Fibroblast of pulmonary artery (primary cell): ENCODE data around the gene ST8SIA2.

ENCODE experiments used
- DNase-seq: peaks from one replicate; pipeline ENCODE4 v3.0.0-alpha.2; 2010; ENCODE audit warnings: low read depth
- H3K4me3 ChIP-seq: replicated peaks from 2 replicates; pipeline ENCODE4 v1.5.1; 2011; ENCODE audit warnings: low read depth, mild to moderate bottlenecking, control low read depth, low read length, moderate library complexity
- TF ChIP-seq, protein P1 (sequence below): IDR thresholded peaks from 2 replicates; pipeline ENCODE4 v1.5.1; 2011; ENCODE audit warnings: mild to moderate bottlenecking, control low read depth, low read length, inconsistent platforms; ENCODE audit errors: missing control alignments

The ST8SIA2 gene

DNA sequence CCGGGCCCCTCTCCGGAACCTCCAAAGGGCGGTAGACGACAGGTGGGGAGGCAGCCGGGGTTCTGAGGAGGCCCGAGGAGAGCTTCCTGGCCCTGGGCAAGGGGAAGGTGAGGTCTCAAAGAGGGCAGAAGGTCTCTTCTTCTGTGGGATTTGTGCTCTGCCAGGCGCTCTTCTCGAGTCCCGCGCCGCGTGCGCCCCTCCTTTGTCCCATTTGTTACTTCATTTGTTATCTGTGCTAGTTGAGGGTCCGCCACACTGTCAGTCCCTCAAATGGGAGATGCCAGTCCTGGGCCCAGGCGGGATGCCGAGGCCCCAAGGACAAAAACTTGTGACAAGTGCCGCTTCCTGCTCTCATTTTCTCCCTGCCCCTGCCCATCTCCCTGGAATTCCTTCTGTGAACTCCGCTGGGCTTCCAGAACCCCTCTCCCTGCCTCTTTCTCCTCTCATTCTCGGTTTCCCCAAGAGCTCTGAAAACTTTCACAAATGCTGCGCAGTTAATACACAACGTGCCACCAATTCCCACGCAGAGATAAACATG lies 1.5 kb downstream of the ST8SIA2 start:
- H3K4me3 ChIP-seq = no peak overlapping the region
- DNase-seq = no peak
- TF ChIP-seq, protein P1, sequence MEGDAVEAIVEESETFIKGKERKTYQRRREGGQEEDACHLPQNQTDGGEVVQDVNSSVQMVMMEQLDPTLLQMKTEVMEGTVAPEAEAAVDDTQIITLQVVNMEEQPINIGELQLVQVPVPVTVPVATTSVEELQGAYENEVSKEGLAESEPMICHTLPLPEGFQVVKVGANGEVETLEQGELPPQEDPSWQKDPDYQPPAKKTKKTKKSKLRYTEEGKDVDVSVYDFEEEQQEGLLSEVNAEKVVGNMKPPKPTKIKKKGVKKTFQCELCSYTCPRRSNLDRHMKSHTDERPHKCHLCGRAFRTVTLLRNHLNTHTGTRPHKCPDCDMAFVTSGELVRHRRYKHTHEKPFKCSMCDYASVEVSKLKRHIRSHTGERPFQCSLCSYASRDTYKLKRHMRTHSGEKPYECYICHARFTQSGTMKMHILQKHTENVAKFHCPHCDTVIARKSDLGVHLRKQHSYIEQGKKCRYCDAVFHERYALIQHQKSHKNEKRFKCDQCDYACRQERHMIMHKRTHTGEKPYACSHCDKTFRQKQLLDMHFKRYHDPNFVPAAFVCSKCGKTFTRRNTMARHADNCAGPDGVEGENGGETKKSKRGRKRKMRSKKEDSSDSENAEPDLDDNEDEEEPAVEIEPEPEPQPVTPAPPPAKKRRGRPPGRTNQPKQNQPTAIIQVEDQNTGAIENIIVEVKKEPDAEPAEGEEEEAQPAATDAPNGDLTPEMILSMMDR = no peak

- no peak for DNase-seq
- TF ChIP-seq, protein P1 = no peak
- no peak overlapping the region for H3K4me3 ChIP-seq
Measured at GRCh38 chr15:92399271-92399950, 5.7 kb downstream of the ST8SIA2 start.

DNA sequence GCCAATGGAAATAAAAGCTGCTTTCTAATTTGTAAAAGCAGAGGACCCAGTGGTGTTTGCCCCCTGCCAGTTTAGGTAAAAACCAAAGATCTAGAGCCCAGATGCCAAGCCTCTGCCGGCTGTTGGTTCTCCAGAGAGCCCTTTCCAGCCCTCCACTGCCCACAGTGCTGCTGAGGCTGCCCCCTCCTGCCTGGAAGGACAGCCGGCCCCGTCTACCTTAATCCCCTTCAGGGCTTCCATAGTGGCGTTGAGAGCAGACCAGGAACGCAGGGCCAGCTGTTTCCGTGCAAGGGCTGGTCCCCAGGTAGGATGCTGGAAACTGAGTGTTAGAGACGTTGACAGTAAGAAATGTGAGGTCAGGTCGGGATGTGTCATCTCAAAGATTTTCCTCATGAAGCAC lies 6.9 kb downstream of the ST8SIA2 start:
- TF ChIP-seq, protein P1 = no peak
- DNase-seq = no peak
- H3K4me3 ChIP-seq = no peak overlapping the region

GRCh38 chr15:92400980-92401787 lies 7.5 kb downstream of the ST8SIA2 start:
- TF ChIP-seq, protein P1 = no peak
- H3K4me3 ChIP-seq = no peak overlapping the region
- no peak for DNase-seq

GRCh38 chr15:92402751-92403150 lies 9.1 kb downstream of the ST8SIA2 start:
- no peak for DNase-seq
- H3K4me3 ChIP-seq = no peak overlapping the region
- TF ChIP-seq, protein P1 = no peak

DNA sequence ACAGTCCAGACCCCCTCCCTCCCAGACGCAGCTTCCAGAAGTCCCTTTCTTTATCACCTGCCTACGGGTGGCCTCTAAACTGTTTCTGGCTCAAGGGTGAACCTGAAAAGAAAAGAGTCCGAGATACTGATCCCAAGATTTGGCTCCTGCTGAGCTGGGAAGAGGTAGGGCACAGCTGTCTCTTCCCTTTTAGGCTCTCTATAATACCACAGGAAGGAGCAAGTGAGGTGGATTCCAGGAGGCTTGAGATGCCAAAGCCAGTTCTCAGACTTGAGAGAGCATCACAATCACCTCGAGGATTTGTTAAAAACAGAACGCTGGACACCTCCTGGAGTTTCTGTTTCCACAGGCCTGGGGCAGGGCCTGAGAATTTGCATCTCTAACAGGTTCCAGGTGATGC lies 12.3 kb downstream of the ST8SIA2 start:
- no peak overlapping the region for H3K4me3 ChIP-seq
- DNase-seq = no peak
- TF ChIP-seq, protein P1 = no peak

GRCh38 chr15:92407321-92407720 lies 13.6 kb downstream of the ST8SIA2 start:
- DNase-seq = no peak
- TF ChIP-seq, protein P1 = no peak

More at GRCh38 chr15:92407321-92407720, 13.6 kb downstream of the ST8SIA2 start:
- H3K4me3 ChIP-seq = no peak overlapping the region
